Measurements from ENCODE around the gene NHERF2. TPM values are rescaled to one million over a fixed set of nuclear protein-coding genes. Genes with fewer than 3 reads are reported as not detected.
"Not testable (repeated sequence)": the region's sequence is repeated elsewhere in the genome, so short reads cannot be mapped to it uniquely, and the experiment has no call there.

Gene NHERF2
- total RNA-seq, 6 experiments from 2014 or later = 129 to 284 (median 186) TPM

DNA sequence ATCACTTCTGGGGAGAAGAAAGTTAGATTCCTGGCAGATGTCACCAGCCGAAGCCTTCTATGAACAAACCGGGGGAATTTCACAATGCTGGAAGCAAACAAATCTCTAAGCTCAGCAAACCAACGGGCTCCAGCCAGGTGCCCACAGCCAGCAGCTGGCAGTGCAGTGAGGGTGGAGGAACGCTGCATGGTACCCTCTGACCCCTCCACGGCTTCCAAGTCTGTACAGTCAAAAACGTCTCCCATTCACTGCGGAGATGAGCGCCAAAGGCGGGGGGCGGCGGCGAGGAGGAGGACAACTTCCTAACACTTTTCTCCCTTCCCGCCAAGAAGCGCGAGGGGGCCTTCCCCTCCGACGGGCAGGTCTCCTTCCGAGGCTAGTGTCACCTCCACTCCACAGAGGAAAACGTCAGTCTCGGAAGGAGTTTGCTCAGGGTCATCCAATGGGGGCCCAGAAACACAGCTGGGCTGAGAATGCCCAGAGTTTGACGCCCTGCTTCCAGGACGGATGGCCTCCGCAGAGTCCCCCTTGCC lies 18.0 kb upstream of the NHERF2 start:
- intact Hi-C loops (cut with DNase I) = no loop called here
- TF ChIP-seq, protein P1, sequence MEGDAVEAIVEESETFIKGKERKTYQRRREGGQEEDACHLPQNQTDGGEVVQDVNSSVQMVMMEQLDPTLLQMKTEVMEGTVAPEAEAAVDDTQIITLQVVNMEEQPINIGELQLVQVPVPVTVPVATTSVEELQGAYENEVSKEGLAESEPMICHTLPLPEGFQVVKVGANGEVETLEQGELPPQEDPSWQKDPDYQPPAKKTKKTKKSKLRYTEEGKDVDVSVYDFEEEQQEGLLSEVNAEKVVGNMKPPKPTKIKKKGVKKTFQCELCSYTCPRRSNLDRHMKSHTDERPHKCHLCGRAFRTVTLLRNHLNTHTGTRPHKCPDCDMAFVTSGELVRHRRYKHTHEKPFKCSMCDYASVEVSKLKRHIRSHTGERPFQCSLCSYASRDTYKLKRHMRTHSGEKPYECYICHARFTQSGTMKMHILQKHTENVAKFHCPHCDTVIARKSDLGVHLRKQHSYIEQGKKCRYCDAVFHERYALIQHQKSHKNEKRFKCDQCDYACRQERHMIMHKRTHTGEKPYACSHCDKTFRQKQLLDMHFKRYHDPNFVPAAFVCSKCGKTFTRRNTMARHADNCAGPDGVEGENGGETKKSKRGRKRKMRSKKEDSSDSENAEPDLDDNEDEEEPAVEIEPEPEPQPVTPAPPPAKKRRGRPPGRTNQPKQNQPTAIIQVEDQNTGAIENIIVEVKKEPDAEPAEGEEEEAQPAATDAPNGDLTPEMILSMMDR (IDR thresholded peaks at IDR 0.05) = no peak
- peak; percentile 57 for TF ChIP-seq POLR2A (IDR thresholded peaks at IDR 0.05)
- Histone ChIP-seq H3K9me3 (no peaks in the 10 kb centered on the region), H3K27ac (peak overlapping the region; percentile 53 to 86 (median 80)), H3K36me3 (no peaks in the 10 kb centered on the region), H3K27me3 (no peaks in the 10 kb centered on the region), H3K4me1 (peaks cover 0 to 34% (median 17%) of the 10 kb centered on the region in 4 donors), H3K4me3 (peak overlapping the region; percentile 95 to 99 (median 95))
- peak; percentile 72 to 91 (median 90) for DNase-seq
- peak; percentile 62 to 79 (median 77) for ATAC-seq
- 0% methylated on average over 11 of the region's 23 CpGs for WGBS (ENCODE audit: insufficient coverage, low coverage, low lambda C conversion rate, missing lambda C conversion rate)

DNA sequence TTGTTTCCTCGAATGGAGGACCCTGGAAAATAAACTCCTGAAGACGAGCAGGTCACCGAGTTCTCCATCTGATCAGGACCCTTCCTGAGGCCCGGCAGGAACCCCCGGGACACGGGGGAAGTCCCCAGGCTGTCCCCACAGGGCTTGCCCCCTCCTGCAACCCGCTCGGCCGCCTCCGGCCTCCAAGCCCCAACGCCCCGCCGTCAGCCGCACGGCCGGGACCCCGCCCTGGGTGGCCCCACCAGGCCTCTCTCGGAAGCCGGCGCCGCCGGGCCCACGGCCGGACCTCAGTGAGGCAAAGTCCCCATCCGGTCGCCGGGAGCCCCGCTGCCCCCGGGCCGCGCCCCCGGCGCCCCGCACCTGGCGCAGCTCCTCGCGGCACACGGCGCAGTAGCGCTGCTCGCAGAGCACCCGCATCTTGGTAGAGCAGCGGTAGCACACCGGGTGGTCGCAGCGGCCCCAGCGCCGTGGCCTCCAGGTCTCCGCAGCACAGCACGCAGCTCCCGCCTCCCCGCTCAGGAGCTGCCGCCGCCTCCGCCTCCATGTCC lies 17.5 kb upstream of the NHERF2 start:
- H3K36me3 ChIP-seq = no peaks in the 10 kb centered on the region
- DNase-seq (peak in 2 of 3 donors; percentile 52 to 61), ATAC-seq (peak in 2 of 4 donors; percentile 2 to 13)
- peak overlapping the region; percentile 53 to 86 (median 80) for H3K27ac ChIP-seq
- peaks cover 0 to 28% (median 15%) of the 10 kb centered on the region in 4 donors for H3K4me1 ChIP-seq
- H3K4me3 ChIP-seq = peak overlapping the region; percentile 95 to 99 (median 95)
- H3K9me3 ChIP-seq = no peaks in the 10 kb centered on the region
- WGBS (ENCODE audit: insufficient coverage, low coverage, low lambda C conversion rate, missing lambda C conversion rate) = 0% methylated on average over 1 of the region's 55 CpGs
- TF ChIP-seq POLR2A (IDR thresholded peaks at IDR 0.05) = no peak
- TF ChIP-seq, protein P1 (IDR thresholded peaks at IDR 0.05) = no peak
- intact Hi-C loops (cut with DNase I) = no loop called here
- no peaks in the 10 kb centered on the region for H3K27me3 ChIP-seq

DNA sequence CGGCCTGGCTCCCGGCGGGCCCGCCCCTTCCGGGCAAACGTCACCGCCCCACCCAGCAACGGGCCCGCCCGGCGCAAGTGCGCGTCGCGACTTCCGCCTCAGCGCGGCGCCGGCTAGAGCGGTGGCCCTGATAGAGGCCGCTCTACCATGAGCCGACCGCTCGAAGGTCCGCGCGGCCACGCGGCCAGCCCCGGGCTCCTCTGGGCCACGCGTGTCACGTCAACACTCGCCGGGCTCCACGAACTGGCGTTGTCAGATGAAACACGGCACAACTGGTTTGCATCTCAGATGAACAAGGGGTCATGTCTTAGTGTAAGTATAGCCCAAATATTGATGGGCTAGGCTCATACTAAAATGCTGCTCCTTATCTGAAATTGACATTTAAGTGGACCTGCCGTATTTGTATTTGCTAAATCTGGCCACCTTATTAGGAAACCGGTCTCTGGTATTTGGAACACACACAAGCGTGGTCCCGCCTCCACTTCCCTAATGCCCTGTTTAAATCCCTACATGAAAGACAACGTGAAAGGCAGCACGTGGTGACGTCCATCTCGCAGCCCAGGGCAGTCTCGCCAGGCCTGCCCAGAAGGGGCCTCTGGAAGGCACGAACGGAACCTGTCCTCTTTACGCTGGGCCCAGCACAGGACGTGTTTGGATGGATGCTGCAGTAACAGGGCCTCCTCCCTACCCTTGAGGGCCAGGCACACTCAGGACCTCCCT lies 16.8 kb upstream of the NHERF2 start, which contains the start of gene ZNF598:
ZNF598 (minus strand) TSS at position 31 of the 720 bp plus-strand sequence.
- H3K27me3 ChIP-seq = no peaks in the 10 kb centered on the region
- H3K36me3 ChIP-seq = no peaks in the 10 kb centered on the region
- DNase-seq (peak; percentile 85 to 89 (median 88)), ATAC-seq (peak; percentile 86 to 93 (median 90))
- intact Hi-C loops (cut with DNase I) = no loop called here
- TF ChIP-seq POLR2A (IDR thresholded peaks at IDR 0.05) = peak; percentile 93
- TF ChIP-seq, protein P1 (IDR thresholded peaks at IDR 0.05) = peak in 1 of 4 donors; percentile 22
- H3K4me1 ChIP-seq = peaks cover 0 to 25% (median 12%) of the 10 kb centered on the region in 4 donors
- peak within 1 kb of the TSS; percentile 95 to 99 (median 95) for H3K4me3 ChIP-seq
- H3K9me3 ChIP-seq = no peaks in the 10 kb centered on the region
- 3% methylated on average over 11 of the region's 52 CpGs for WGBS (ENCODE audit: insufficient coverage, low coverage, low lambda C conversion rate, missing lambda C conversion rate)
- H3K27ac ChIP-seq = peak within 1 kb of the TSS; percentile 78 to 86 (median 80)

DNA sequence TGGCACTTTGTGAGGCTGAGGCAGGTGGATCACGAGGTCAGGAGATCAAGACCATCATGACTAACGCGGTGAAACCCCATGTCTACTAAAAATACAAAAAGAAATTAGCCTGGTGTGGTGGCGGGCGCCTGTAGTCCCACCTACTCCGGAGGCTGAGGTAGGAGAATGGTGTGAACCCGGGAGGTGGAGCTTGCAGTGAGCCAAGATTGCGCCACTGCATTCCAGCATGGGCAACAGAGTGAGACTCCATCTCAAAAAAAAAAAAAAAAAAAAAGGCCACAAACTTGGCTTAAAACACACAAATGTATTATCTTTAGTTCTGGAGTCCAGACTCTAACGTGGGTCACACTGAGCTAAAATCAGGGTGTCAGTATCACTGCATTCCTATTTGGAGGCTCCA lies 15.0 kb upstream of the NHERF2 start:
- H3K36me3 ChIP-seq; H3K27me3 ChIP-seq; intact Hi-C loops (cut with DNase I); H3K27ac ChIP-seq; H3K4me3 ChIP-seq; ATAC-seq; DNase-seq; H3K9me3 ChIP-seq: not testable (repeated sequence)
- 85% methylated on average over 4 of the region's 9 CpGs for WGBS (ENCODE audit: insufficient coverage, low coverage, low lambda C conversion rate, missing lambda C conversion rate)
- H3K4me1 ChIP-seq = peaks cover 0 to 25% (median 12%) of the 10 kb centered on the region in 4 donors

DNA sequence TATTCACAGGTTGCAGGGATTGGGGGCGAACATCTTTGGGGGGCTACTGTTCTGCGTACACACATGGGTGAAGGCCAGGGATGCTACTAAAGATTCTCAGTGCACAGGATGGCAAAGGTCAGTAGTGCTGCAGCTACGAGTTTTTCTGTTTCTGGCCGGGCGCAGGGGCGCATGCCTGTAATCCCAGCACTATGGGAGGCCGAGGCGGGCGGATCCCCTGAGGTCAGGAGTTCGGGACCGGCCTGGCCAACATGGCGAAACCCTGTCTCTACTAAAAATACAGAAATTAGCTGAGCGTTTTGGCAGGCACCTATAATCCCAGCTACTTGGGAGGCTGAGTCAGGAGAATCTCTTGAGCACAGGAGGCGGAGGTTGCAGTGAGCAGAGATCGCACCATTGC lies 13.2 kb upstream of the NHERF2 start:
- intact Hi-C loops (cut with DNase I) = no loop called here
- Histone ChIP-seq H3K4me3 (no peak overlapping the region), H3K9me3 (no peaks in the 10 kb centered on the region), H3K4me1 (peaks cover 0 to 7% (median under 1%) of the 10 kb centered on the region in 4 donors), H3K27ac (no peak overlapping the region), H3K27me3 (no peaks in the 10 kb centered on the region), H3K36me3 (no peaks in the 10 kb centered on the region)
- ATAC-seq = no peak
- 86% methylated on average over 6 of the region's 15 CpGs for WGBS (ENCODE audit: insufficient coverage, low coverage, low lambda C conversion rate, missing lambda C conversion rate)
- no peak for TF ChIP-seq POLR2A (IDR thresholded peaks at IDR 0.05)
- TF ChIP-seq, protein P1 (IDR thresholded peaks at IDR 0.05) = no peak
- no peak for DNase-seq
